GM18907 (cell line): ENCODE measurements around the gene TTLL12.
A peak's percentile ranks its signal among the peaks of the same experiment; 100 is the strongest.
"Not testable (repeated sequence)": the region's sequence is repeated elsewhere in the genome, so short reads cannot be mapped to it uniquely, and the experiment has no call there.

Experiments used
- ATAC-seq: cut with Tn5 transposase; IDR thresholded peaks from one replicate; pipeline ENCODE4 v1.9.1; 2021; ENCODE audit warnings: mild to moderate bottlenecking, moderate library complexity; ENCODE audit not compliant: unreplicated experiment

The TTLL12 gene

GRCh38 chr22:43157874-43158546 lies 28.9 kb downstream of the TTLL12 start:
- no peak for ATAC-seq

GRCh38 chr22:43156413-43156812 lies 30.5 kb downstream of the TTLL12 start:
- no peak for ATAC-seq

DNA sequence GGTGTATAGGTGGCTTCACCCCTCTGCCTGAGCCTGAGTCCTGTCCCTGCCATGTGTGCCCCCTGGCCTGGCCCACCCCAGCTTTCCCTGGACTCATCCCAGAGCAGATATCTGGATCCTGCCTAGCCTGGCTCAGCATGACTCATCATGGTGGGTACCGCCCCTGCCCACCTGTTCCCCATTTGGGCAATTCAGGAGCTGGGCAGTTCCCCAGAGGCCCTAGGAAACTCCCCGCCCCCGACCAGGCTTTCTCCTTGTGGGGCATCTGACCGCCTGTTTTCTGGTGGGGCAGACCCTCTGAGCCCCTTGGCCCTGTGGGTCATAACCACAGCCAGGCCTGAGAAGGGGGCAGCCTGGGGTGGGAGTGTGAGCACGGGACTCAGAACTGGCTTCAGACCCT lies 31.1 kb downstream of the TTLL12 start:
- no peak for ATAC-seq

- ATAC-seq = no peak
Measured at GRCh38 chr22:43154887-43155536, 31.9 kb downstream of the TTLL12 start.

DNA sequence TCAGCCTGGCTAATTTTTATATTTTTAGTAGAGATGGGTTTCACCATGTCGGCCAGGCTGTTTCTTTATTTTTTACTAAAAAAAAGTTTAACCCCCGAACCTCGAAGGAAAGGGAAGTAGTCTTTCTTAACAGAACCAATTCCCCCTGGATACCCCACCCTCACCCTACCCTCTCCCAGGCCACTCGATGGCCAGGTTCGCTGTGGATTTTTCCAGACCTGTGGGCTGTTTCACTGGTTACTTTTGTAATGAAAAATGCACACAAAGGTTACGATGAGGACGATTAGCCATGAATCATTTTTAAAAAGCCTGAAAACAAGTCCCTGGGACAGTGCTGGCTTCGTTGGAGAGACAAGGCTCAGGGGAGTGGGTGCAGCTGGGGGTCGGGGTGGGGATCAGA lies 33.0 kb downstream of the TTLL12 start:
- no peak for ATAC-seq

DNA sequence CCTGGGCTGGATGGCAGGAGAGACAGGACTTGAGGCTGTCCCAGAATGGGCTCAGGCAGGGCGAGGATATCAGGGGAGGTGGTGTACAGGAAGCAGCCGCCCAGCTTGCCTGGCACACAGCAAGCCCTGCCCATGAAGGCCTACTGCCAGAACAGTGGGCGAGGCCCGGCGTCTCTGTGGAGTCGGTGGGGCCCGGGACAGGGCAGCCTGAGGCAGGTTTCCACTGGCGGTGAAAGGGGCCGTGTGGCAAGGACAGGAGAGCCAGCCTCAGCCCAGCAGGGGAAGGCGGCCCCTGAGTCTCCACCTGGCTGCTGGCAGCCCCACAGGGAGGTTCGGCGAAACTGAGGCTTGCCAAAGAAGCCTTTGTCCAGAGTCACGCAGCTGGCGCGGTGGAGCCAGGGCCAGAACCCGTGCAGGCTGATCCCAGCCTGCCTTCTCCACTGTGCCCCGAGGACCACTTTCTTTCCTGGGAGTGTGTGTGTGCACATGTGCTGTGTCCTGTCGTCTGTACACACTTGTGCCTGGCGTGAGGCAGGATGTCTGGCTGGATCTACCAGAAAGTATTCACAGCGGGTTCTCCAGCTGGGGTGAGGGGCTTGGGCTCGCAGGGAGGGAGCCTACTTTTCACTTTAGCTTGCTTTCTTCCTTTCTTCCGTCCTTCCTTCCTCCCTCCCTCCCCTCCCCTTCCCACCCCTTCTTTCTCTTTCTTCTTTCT lies 34.4 kb downstream of the TTLL12 start:
- no peak for ATAC-seq

DNA sequence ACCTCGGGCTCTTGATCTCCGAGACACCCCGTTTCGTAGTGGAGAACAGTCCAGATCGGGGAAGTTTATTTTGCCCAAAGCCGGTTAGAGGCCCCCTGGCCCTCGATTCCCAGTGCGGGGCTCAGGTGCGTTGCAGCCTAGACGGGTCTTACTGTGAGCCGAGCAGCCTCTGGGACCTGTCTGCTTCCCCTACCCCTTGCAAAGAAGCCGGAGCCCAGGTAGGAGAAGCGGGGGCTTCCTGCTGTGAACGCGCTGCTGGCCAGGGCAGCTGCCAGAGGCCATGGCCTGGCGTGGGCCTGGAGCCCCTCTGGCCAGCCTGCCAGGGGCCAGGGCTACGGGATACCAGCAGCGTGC lies 35.0 kb downstream of the TTLL12 start:
- no peak for ATAC-seq

- no peak for ATAC-seq
Measured at GRCh38 chr22:43151251-43152002, 35.5 kb downstream of the TTLL12 start, which contains the start of gene TSPO. Gene TSPO, plus strand, starts transcription at chr22:43151559. Its CDS starts 7,680 bp downstream, at chr22:43159239.

- ATAC-seq = no peak
Measured at GRCh38 chr22:43150731-43151206, 36.2 kb downstream of the TTLL12 start.

- no peak for ATAC-seq
Measured at GRCh38 chr22:43148581-43148980, 38.4 kb downstream of the TTLL12 start.

GRCh38 chr22:43147821-43148220 lies 39.1 kb downstream of the TTLL12 start:
- ATAC-seq = no peak

- not testable (repeated sequence) for ATAC-seq
Measured at GRCh38 chr22:43146332-43146731, 40.6 kb downstream of the TTLL12 start.

DNA sequence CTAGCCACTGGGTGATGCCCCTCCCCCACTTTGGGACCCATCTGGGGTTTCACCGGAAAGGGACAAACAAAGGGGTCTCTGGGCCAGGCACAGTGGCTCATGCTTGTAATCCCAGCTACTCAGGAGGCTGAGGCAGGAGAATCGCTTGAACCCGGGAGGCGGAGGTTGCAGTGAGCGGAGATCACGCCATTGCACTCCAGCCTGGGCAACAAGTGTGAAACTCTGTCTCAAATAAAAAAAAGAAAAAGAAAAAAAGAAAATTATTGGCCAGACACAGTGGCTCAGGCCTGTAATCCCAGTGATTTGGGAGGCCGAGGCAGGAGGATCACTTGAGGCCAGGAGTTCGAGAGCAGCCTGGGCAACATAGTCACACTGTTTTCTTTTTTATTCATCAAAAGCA lies 41.6 kb downstream of the TTLL12 start:
- not testable (repeated sequence) for ATAC-seq

DNA sequence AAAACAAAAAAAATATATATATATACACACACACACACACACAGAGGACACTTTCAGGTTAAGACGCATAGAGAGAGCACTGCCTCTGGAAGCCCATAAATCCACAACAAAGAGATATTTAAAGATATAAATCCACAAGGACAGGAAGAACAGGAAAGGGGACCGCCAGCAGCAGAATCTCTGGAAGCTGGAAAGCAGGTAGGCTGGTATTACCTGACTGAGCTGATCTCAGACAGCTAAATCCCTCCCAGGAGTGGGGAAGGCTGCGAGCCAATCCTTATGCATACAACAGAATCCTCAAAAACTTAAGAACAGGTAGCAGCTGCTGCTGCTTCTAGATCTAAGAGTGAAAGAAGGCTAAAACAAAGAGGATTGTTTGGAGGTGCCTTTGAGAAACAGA lies 42.0 kb downstream of the TTLL12 start:
- ATAC-seq = no peak

GRCh38 chr22:43142880-43143562 lies 43.9 kb downstream of the TTLL12 start, which contains the start of gene MCAT:
Gene MCAT, minus strand, starts transcription at chr22:43143398. Its CDS starts 50 bp downstream, at chr22:43143348.
- peak; percentile 83 for ATAC-seq

GRCh38 chr22:43136801-43137200 lies 50.1 kb downstream of the TTLL12 start:
- no peak for ATAC-seq

DNA sequence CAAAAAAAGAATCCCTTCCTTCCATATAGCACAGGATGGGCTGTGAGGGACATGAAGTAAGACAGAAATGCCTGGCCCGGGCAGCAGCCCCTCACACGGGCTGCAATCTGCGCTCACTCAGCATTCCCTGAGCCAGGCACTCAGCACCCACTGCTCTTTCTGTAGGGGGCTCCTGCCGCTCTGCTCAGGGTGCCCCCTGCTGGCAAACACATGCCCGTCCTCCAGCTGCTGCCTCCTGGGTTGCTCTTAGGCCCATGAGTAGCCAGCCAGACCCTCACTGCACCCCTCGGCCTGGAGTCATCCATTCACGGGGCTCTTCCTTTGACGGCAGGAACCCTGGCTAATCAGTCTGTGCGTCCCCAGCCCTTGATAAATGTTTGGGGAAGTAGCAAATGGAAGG lies 50.7 kb downstream of the TTLL12 start:
- no peak for ATAC-seq

GRCh38 chr22:43135565-43135964 lies 51.4 kb downstream of the TTLL12 start:
- no peak for ATAC-seq

GRCh38 chr22:43134553-43134952 lies 52.4 kb downstream of the TTLL12 start:
- ATAC-seq = no peak

DNA sequence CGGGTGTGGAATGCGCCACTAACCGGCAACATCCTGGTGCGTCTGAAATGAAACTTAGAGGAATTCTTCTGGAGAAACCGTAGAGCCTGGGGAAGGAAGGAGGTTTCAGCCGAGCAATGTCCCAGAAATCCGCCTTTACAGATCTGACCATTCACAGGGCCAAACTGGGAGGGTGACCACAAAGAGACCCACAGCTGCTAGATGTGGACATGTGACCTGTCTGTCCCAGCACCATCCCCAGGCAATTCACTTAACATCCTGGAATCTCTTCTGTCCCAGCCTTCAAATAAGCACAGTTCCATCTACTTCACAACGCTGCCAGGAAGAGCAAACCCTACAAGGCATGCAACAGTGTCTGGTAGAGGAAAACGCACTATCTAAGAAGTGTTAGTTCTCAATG lies 53.5 kb downstream of the TTLL12 start:
- no peak for ATAC-seq
